NCI-H345 treated with DMSO at 0.1 percent for 48 hours (cell line): ENCODE measurements around the gene CIPC.
A peak's percentile ranks its signal among the peaks of the same experiment; 100 is the strongest.

Experiments used
- DNase-seq: peaks from one replicate; lab custom pipeline; 2025; ENCODE audit not compliant: unreplicated experiment; lab: John Stamatoyannopoulos, UW

The CIPC gene

GRCh38 chr14:77144412-77145115 lies 46.5 kb downstream of the CIPC start:
- no peak for DNase-seq

- DNase-seq = no peak
These were observed 48.1 kb downstream of the CIPC start for GRCh38 chr14:77145975-77146740.

DNA sequence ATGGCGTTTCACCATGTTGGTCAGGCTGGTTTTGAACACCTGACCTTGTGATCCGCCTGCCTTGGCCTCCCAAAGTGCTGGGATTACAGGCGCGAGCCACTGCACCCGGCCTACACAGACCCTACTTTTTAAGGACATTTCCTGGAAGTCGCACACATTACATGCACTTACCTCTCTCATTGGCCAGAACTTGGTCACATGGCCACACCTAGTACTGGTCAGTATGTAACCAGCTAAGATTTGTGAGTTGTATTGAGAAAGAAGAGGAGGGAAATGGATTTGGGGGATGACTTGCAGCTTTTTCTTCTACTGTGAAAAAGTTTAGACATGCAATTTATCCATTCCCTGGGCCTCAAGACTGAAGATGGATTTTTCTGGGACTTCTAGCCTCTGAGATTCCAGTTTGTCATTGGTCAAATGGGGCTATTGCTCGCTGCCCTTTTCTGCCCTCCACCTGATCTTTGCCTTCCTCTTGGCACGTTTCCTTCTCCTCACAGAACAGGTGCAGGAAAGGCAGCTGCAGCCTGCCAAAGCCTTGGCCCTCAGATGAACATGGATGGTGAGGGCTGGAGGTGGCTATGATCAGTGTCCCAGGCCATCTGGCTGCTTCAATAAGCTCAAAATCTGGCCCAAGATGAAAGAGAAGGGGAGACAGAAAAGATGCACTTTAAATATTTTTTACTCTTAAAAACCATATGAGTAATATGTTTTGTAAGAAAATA lies 50.6 kb downstream of the CIPC start:
- no peak for DNase-seq

GRCh38 chr14:77151245-77151644 lies 53.2 kb downstream of the CIPC start:
- DNase-seq = peak; percentile 23

DNA sequence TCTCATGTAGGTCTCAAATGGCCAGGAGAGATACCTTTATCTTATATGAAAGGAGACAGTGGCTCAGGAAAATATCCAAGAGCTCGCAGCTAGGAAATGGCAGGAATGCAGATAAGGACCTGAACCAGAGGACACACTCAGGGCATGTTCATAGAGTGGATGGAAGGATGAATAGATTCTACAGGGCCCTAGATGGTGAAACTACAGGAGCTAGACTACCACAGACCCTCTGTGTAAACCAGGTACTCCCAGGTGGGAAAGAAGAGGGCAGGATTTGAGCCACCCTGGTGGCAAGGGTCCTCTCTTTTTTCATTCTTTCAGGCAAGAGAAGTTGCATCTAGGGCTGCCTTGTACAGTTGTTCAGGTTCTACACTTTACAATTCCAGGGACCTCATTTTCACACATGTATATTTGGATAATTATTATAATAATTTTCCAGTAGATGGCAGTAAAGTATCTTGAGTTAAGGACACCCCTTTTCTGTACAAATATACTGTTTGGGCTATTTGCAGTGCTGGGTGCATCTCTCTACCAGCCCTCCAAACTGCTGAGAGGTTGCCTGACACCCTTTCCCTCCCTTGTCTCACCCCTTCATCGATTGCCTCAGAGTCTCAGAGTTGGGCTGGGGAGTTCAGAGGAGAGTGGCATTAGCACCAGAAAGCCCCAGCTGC lies 54.0 kb downstream of the CIPC start:
- no peak for DNase-seq

GRCh38 chr14:77153802-77154201 lies 55.7 kb downstream of the CIPC start:
- no peak for DNase-seq

DNA sequence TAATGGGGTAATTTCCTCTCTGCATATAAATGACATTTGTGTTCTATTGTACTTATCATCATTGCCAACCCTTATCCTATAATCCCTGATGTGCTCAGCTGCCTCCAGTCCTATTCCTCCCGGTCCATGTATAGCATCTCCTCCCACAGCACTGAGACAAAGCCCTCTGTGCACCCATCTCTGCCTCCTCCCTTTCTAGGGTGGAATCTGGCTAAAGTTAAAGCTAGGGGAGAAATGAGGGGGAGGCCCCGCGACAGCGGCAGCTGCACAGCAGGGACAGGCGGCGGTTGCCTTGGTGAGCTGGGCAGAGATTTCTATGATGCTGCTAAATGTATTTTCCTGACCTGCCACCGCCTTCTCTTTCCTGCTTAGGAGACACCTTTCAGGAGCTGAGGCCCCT lies 56.4 kb downstream of the CIPC start:
- DNase-seq = no peak

- no peak for DNase-seq
These were observed 57.0 kb downstream of the CIPC start for GRCh38 chr14:77155083-77155482.

GRCh38 chr14:77157740-77158139 lies 59.7 kb downstream of the CIPC start:
- no peak for DNase-seq

GRCh38 chr14:77158175-77158881 lies 60.3 kb downstream of the CIPC start:
- DNase-seq = peak; percentile 45

DNA sequence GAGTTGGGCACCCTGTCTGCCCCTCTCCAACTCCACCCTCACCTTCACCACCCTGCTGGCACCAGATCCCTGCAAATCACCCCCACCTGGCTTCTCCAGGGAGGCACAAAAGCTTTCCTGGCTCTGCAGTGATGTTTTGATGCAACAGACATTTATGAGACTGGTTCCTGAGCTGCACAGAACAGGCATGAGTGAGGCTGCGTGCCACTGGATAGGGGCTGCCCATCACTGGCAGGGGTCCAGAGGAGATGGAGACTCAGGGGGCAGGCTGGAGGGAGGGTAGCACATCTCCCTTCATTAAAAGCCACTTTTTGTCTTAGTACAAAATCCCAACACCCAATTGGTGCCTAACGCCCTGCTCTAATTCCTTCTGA lies 60.8 kb downstream of the CIPC start:
- no peak for DNase-seq

GRCh38 chr14:77161011-77161410 lies 63.0 kb downstream of the CIPC start:
- no peak for DNase-seq
